ENCODE measurements around the gene ZCCHC2. TPM values are rescaled to one million over a fixed set of nuclear protein-coding genes. Genes with fewer than 3 reads are reported as not detected.

ZCCHC2 gene
- total RNA-seq, 1 donor from 2014 or later: 18.3 TPM

DNA sequence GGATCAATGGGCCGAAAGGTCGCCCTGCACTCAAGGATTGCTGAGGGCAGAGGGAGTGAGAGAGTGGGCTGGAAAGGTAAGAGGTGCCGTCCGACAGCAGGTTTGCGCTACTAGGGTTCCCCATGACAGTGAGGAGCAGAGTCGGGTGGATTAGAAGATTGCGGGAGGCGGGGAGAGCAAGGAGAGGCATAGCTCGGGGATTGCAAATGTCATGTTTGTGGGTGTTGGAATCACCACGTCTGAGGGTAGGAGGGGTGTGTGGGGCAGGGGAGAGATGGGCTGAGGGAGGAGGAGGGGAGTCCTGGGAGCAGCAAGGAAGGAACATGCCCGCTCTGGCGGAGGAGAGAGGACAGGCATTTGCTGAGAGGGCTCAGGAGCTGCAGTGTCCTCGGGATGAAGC, 81.2 kb downstream of the ZCCHC2 start:
- Mint-ChIP-seq H3K27me3 (ENCODE audit: low read depth) (peaks cover 50% of the 10 kb centered on the region), H3K9me3 (peaks cover 5% of the 10 kb centered on the region), H3K27ac (no peak overlapping the region), H3K36me3 (no peaks in the 10 kb centered on the region), H3K4me1 (peaks cover 5% of the 10 kb centered on the region), H3K4me3 (no peak overlapping the region)
- DNase-seq (ENCODE audit: low spot score in 2 of 2, unreplicated experiment in 2 of 2): no peak
- TF ChIP-seq, protein P1, sequence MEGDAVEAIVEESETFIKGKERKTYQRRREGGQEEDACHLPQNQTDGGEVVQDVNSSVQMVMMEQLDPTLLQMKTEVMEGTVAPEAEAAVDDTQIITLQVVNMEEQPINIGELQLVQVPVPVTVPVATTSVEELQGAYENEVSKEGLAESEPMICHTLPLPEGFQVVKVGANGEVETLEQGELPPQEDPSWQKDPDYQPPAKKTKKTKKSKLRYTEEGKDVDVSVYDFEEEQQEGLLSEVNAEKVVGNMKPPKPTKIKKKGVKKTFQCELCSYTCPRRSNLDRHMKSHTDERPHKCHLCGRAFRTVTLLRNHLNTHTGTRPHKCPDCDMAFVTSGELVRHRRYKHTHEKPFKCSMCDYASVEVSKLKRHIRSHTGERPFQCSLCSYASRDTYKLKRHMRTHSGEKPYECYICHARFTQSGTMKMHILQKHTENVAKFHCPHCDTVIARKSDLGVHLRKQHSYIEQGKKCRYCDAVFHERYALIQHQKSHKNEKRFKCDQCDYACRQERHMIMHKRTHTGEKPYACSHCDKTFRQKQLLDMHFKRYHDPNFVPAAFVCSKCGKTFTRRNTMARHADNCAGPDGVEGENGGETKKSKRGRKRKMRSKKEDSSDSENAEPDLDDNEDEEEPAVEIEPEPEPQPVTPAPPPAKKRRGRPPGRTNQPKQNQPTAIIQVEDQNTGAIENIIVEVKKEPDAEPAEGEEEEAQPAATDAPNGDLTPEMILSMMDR (IDR thresholded peaks at IDR 0.05; ENCODE audit: unreplicated experiment): no peak

DNA sequence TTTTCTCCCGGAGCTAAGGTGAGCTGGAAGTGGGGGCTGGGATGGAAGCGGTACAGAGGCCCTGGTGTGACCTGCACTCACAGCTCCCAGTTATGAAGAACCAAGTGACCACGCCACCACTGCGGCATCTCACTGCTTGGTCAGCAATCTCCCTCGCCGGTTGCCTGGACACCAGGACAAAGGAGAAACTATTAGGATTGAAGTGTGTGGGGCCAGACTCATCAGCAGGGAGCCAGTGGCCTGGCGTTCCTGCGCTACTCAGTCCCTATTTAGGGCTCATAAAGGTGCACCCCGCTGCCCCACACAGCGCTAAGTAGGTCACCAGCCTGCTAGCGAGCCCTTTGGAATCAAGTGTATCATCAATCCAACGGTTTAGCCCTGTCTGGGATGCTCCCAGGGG, 82.9 kb downstream of the ZCCHC2 start:
- Mint-ChIP-seq H3K4me1 (peaks cover 14% of the 10 kb centered on the region), H3K9me3 (no peaks in the 10 kb centered on the region), H3K27me3 (ENCODE audit: low read depth) (peaks cover 43% of the 10 kb centered on the region), H3K36me3 (no peaks in the 10 kb centered on the region), H3K27ac (no peak overlapping the region), H3K4me3 (no peak overlapping the region)
- TF ChIP-seq, protein P1 (IDR thresholded peaks at IDR 0.05; ENCODE audit: unreplicated experiment): no peak
- DNase-seq (ENCODE audit: low spot score in 2 of 2, unreplicated experiment in 2 of 2): no peak

DNA sequence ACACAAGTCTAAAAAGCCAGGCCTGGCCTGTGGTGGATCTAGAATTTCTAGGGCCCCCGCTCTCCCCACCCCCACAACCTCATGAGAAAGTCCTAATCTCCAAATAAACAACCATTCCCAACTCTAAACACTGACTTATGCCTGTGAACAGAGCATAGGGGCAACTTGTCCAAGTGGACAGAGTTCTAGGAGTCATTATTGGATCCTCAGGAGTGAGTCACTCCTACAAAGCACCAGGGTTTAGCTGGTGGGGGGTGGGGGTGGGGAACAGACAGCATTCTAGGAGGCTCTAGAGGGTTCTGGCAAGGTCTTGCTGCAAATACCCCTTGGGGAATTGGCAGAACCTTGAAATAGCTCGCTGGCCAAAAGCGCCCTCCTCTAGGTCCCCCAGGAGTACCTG, 83.3 kb downstream of the ZCCHC2 start:
- Mint-ChIP-seq H3K36me3 (no peaks in the 10 kb centered on the region), H3K9me3 (no peaks in the 10 kb centered on the region), H3K27me3 (ENCODE audit: low read depth) (peaks cover 42% of the 10 kb centered on the region), H3K27ac (no peak overlapping the region), H3K4me1 (peaks cover 18% of the 10 kb centered on the region), H3K4me3 (no peak overlapping the region)
- DNase-seq (ENCODE audit: low spot score in 2 of 2, unreplicated experiment in 2 of 2): no peak
- TF ChIP-seq, protein P1 (IDR thresholded peaks at IDR 0.05; ENCODE audit: unreplicated experiment): no peak

DNA sequence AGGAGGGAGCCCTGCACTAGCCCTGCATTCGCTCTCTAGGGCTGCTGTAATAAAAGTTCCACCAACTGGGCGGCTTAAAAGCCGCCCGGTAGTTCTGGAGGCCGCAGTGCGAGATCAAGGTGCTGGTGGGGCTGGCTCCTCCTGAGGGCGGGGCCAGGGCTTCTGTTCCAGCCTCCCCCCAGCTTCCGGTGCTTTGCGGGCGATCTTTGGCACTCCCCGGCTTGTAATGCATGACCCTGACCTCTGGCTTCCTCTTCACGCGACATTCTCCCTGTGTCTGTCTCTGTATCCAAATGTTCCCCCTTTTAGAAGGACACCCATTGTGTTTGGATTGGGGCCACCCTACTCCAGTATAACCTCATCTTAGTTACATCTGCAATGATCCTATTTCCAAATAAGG, 84.5 kb downstream of the ZCCHC2 start:
- DNase-seq (ENCODE audit: low spot score in 2 of 2, unreplicated experiment in 2 of 2): no peak
- H3K27ac Mint-ChIP-seq: no peak overlapping the region
- H3K36me3 Mint-ChIP-seq: no peaks in the 10 kb centered on the region
- H3K27me3 Mint-ChIP-seq (ENCODE audit: low read depth): peaks cover 40% of the 10 kb centered on the region
- TF ChIP-seq, protein P1 (IDR thresholded peaks at IDR 0.05; ENCODE audit: unreplicated experiment): no peak
- H3K9me3 Mint-ChIP-seq: no peaks in the 10 kb centered on the region
- no peak overlapping the region for H3K4me3 Mint-ChIP-seq
- H3K4me1 Mint-ChIP-seq: peaks cover 19% of the 10 kb centered on the region

DNA sequence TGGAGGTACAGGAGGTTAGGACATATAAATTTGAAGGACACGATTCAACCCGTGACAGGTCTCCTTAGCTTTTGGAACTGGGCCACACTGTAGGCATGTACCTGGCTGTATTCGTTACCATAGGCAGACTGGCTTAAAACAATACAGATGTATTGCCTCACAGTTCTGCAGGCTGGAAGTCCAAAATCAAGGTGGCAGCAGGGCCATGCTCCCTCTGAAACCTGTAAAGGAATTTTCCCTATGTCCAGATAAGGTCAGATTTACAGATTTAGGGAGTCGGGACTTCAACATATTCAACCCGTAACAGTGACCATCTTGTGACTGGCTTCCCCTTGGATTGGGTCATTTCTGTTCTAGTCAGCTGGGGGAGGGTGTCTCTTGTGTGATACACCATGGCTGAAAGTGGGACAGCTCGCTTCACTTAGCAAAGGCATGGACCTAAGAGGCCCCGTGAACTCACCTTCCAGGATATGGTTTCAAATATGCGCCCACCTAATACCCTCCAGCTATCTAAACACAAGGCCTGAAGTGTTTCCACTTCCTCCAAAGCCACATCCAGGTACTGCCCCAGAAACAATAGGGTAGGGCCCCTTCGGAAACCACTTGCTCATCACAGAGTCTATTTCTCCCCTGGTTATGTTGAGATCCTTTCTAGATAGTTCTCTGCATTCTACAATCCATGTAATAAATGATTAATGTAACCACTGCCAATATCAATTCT, 85.0 kb downstream of the ZCCHC2 start:
- DNase-seq (ENCODE audit: low spot score in 2 of 2, unreplicated experiment in 2 of 2): no peak
- H3K36me3 Mint-ChIP-seq: no peaks in the 10 kb centered on the region
- no peak overlapping the region for H3K4me3 Mint-ChIP-seq
- TF ChIP-seq, protein P1 (IDR thresholded peaks at IDR 0.05; ENCODE audit: unreplicated experiment): no peak
- H3K27me3 Mint-ChIP-seq (ENCODE audit: low read depth): peaks cover 40% of the 10 kb centered on the region
- peaks cover 19% of the 10 kb centered on the region for H3K4me1 Mint-ChIP-seq
- H3K9me3 Mint-ChIP-seq: no peaks in the 10 kb centered on the region
- no peak overlapping the region for H3K27ac Mint-ChIP-seq
